Stimulated activated CD4-positive, alpha-beta T cell treated with anti-CD3 and anti-CD28 coated beads, Interleukin-15, amount 100 ng/mL, for 1 hour (primary cell): Measurements from ENCODE around the gene NSUN2.
"Not testable (repeated sequence)": the region's sequence is repeated elsewhere in the genome, so short reads cannot be mapped to it uniquely, and the experiment has no call there.

ENCODE experiments used
- DNase-seq, 2 donors: peaks; one replicate each; pipeline ENCODE4 v3.0.0-alpha.2; 2020; ENCODE audit warnings: low read depth in 1 of 2, low spot score in 1 of 2

NSUN2 gene

DNA sequence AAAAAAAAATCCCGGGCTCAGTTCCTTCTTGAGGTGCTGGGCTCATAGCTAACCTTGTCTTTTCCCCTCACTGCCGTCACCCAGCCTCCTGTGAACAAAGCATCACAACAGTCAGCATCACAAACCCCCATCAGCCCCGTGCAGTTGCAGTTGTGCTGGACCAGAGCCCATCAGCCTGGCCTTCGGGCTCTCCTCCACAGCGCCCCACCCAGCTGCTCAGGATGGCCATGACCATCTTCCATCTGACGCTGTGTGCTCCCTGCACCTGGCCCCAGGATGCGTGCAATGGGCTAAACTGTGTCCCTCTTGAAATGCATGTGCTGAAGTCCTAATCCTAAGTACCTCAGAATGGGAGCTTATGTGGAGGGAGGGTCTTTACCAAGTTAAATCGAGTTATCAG is 48.1 kb downstream of the NSUN2 start:
- DNase-seq, result no peak

DNA sequence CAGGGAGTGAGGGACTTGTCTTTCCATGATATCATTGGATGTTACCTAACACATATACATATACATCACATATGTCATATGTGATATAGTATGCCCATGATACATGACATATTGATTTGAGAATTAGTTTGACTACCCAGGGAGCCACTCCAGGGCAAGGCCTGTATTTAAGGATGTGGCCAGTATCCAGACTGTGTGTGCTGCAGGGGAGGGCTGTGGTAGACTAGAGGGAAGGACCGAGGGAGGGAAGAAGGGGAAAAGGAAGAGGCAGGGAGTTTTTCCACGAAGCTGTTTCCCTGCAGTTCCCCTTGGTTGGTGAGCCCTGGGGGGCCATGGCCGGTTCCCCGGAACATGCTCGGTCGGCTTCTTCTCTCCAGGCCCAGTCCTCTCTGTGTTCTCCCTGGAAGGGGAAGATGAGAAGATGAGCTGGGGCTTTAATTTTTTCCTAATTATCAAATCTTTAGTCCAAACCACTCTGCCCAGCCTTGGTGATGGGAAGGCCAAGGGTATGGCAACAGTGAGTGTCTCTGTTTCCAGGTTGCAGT is 48.7 kb downstream of the NSUN2 start:
- DNase-seq, result no peak

- DNase-seq, result no peak
Measured at GRCh38 chr5:6583049-6583880, 49.6 kb downstream of the NSUN2 start.

DNA sequence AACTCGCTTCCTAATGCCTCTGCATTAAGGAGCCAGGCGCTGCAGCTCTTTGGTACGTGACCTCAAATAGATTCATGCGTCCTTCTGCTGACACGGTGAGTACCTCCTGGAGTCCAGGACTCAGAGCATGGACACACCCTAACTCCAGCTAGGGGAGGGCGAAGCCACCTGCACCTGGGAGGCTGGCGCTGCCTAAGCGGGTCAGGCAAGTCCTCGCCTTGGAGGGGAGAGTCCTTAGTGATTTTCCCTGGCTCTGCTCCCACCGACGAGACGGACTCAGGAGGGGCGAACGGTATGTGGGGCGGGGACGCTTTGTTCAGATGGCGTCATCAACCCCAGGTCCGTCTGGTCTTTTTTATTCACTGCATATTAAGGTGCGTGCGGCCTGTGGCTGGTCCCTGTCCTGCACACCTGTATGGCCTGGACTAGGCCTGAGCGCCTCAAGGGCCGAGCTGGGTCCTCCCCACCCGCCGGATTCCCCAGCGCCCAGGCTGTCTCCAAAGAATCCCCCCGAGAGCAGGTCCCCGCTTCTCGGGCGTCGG is 50.3 kb downstream of the NSUN2 start:
- DNase-seq, result no peak

DNA sequence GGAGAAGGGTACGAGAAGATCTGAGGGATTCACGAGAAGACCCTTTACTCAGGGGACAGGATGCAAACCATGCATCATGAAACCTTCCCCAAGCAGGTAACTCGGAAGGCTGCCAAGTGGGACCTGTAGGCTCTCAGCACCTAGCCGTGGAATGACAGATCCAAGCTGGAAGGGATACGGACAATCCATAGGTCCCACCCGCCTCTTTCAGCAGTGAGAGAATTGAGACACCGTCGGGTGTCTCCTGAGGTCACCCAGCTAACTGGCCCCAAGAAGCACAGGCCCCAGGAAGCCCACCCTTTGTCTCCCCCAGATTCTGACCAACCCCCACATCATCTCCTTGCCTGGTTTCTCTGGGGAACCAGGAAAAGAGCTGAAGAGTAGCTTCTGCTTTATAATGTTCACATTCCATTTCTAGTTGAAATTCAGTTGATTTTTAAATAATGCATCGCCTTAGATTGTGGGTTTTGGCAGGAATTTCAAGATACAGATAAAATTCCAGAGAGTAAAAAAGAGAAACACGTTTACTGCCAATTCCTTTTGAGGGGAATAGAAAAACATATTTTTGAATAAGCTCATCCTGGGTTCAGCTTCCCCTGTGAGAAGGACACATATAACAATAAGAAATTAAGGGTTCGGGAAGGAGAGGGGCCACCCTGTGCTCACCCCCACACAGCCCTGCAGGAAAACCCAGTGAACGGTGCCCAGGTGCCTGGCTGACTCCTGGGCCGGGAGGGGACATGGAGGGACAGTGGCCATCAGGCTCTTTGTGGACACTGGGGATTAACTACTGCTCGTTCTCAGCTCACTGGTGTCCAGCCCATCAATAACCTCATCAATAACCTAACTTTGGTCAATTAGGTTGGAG is 51.1 kb downstream of the NSUN2 start:
- no peak for DNase-seq

- DNase-seq, result no peak
Measured at GRCh38 chr5:6581090-6581489, 51.8 kb downstream of the NSUN2 start.

DNA sequence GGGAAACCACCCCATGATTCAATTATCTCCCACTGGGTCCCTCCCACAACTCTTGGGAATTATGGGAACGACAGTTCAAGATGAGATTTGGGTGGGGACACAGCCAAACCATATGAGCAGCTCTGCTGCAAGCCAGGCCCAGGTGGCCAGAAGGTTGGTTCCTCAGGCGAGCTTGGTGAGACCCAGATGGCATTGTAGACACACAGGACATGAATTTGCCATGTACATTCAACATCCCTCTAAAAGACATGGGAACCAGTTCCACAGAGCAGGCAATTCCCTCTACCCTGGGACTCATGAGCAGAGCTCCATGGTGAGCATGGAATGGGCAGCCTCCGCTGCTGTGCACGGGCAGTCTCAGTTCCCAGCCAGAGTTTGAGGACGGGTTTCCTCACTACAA is 53.3 kb downstream of the NSUN2 start:
- DNase-seq, result no peak

DNA sequence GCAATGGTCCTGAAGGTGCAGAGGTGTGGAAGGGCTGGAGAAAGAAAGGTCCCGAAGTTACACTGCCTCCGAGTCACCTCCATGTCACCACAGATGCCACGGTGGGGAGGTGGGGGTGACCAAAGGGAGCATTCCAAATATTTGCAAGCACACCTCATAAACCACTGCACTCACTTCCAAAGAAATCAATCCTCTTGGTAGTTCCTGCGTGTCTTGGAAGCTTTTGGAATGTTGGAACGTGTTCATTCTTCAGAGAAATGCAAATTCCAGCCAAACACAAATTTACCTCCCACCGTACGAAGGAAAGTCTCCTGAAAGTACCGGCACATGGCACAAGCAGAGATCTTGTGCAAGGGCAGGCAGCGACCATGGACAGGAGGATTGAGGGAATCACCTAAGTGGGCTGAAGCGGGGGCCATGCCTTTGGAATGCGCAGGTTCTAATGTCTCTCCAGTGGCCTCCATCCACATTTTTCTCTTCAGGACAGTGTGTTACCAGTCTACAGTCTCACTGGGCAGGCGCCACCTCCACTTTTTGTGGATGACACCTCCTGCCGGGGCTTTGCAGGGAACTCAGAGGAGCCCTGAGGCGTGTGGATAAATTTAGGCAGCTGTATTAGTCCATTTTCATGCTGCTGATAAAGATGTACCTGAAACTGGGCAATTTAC is 54.0 kb downstream of the NSUN2 start:
- no peak for DNase-seq

GRCh38 chr5:6576861-6577501 is 55.9 kb downstream of the NSUN2 start:
- DNase-seq, result no peak

GRCh38 chr5:6574537-6575245 is 58.2 kb downstream of the NSUN2 start:
- DNase-seq, result no peak

GRCh38 chr5:6574111-6574510 is 58.7 kb downstream of the NSUN2 start:
- no peak for DNase-seq

- DNase-seq, result no peak
Measured at GRCh38 chr5:6573651-6574101, 59.2 kb downstream of the NSUN2 start.

DNA sequence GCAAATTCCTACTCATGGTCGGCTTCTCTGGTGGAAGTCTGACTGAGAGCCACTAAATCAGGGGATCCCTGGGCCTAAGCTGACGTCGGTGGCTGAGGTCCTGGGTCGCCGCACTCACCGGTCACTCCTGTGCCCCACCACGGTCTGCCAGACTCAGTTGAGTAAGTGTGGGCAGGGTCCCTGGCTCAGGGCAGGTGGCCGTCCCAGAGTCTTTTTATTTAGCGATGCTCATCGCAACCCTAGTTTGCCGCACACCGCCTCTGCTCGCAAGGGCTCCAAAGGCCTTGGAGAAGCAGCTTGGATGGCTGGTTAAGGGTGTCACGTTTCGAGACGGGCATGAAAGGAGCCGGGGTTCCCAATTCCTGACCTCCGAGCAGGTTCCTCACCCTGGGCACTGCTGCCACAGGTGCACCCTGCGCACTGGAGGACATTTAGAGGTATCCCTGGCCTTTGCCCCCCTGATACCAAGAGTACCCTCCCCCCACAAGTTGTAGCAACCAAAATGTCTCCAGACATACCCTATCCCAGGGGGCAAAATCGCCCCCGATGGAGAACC is 59.9 kb downstream of the NSUN2 start:
- no peak for DNase-seq

DNA sequence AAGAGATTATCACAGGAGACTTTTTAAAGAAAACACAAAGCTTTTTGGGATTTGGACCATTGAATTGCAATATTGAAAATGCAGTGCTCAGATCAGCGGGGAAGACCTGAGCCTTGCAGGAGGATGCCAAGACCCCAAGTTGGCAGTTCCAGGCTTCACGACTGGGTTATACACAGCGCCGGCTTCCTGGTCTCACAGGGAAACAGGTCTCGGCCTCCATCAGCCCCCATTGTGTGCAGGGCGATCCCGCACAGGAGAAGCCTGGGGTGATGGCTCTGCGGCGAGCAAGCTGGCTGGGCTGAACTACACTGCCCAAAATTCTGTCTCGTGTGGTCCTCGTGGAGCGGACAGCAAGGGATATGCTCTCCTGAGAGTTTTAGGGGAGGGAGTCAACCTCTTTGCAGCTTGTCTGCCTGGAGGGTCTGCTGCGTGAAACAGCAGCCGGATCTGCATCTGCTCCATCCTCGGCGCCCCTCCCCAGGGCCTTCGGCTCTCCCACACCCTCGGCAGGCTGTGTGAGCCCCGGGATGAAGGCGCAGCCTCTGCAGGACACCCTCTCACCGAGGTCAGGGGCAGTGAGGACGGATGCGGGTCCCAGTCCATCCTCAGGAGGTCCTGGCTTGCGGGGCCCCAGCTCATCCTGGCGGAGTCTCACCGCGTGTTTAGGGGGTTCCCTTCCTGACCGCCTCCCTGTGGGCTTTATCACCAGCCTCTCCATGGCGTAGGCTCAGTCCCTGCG is 60.6 kb downstream of the NSUN2 start:
- DNase-seq, result no peak

DNA sequence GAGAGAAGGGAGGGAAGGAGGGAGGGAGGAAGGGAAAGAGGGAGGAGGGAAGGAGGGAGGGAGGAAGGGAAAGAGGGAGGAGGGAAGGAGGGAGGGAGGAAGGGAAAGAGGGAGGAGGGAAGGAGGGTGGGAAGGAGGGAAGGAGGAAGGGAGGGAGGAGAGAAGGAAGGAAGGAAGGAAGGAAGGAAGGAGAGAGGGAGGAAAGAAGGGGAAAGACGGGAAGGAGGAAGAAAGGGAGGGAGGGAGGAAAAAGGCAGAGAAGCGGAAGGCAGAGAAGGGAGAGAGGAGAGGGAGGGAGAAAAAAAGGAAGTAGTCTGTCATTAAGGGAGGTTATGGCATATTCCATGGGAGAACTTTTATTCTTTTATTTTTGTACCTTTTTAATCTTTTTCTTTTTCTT is 61.2 kb downstream of the NSUN2 start:
- not testable (repeated sequence) for DNase-seq

DNA sequence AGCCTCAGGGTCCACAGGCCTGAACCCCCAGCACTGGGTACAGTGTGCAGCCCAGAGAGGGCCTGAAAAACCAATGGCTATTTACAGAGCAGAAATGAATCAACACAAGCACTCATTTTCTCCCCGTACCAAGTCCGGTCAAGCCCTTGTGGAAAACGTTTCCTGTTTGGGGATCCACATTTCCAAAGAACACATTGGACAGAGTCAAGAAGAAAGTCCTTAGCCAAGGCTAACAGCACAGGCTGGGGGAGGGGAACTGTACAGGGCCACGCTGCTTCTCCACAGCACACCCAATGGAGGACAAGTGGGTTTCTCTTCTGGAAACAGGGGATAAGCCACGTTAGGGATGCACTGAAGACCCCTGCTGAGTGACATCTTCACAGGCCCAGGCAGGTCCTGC is 62.3 kb downstream of the NSUN2 start:
- no peak for DNase-seq

- no peak for DNase-seq
Measured at GRCh38 chr5:6568889-6569288, 64.0 kb downstream of the NSUN2 start.

GRCh38 chr5:6568383-6568782 is 64.5 kb downstream of the NSUN2 start:
- DNase-seq, result no peak

DNA sequence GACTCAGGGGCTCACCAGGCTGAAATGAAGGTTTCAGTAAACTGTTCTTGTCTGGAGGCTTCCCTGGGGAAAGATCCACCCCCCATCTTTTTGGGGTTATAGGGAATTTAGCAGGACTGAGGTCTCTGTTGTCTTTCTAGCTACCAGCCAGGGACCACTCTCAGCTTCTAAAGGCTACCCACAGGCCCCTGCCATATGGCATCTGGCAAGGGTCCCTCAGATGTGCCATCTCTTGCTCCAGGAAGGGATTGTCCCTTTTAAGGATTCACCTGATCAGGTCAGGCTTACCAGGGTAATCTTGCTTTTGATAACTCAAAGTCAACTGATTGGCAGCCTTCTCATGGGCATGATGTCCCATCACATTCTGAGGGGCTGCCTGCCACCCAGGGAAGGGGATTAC is 65.0 kb downstream of the NSUN2 start:
- no peak for DNase-seq
